ENCODE measurements around the gene IL17RD.

- TF ChIP-seq REST (IDR thresholded peaks at IDR 0.05; ENCODE audit: borderline replicate concordance in 1 of 2, low read depth in 1 of 2, low read length in 2 of 2) (no peak), CTCF (CRISPR knock-in tag; IDR thresholded peaks at IDR 0.05) (no peak), ZNF253 (CRISPR knock-in tag; IDR thresholded peaks at IDR 0.05; ENCODE audit: borderline replicate concordance) (no peak)
Observed at GRCh38 chr3:57151749-57152148, 13.4 kb downstream of the IL17RD start.

All from HepG2 (cell line).